Lung (tissue), 12 donors: ENCODE data around the gene ARHGAP8. TPM values are rescaled to one million over a fixed set of nuclear protein-coding genes. Genes with fewer than 3 reads are reported as not detected.

Source experiments
- ATAC-seq: fragments of 200-7000 bp; cut with Tn5 transposase; one replicate; pipeline ENCODE4 v1.9.1; 2020; ENCODE audit warnings: moderate number of reproducible peaks; ENCODE audit not compliant: insufficient read depth, low FRiP score
- DNase-seq, 3 donors: peaks; one replicate each; pipeline ENCODE4 v3.0.0-alpha.2; 2013 to 2017
- H3K27ac ChIP-seq, 2 donors: one replicate each; pipeline ENCODE4 v1.5.1; 2013; ENCODE audit warnings: mild to moderate bottlenecking in 2 of 2, moderate library complexity in 2 of 2, control low read depth in 1 of 2, inconsistent platforms in 1 of 2, low read depth in 1 of 2, low read length in 1 of 2
- H3K27me3 ChIP-seq, 3 donors: one replicate each; pipeline ENCODE4 v1.5.1; 2013; ENCODE audit warnings: low read length in 2 of 3; ENCODE audit not compliant: control insufficient read depth in 3 of 3, insufficient read depth in 3 of 3
- H3K36me3 ChIP-seq, 4 donors: one replicate each; pipeline ENCODE4 v1.5.1; 2013; ENCODE audit warnings: low read length in 4 of 4, mild to moderate bottlenecking in 1 of 4, moderate library complexity in 1 of 4; ENCODE audit not compliant: control insufficient read depth in 4 of 4, insufficient read depth in 4 of 4
- H3K4me1 ChIP-seq, 5 donors: one replicate each; pipeline ENCODE4 v1.5.1; 2013; ENCODE audit warnings: low read length in 5 of 5, mild to moderate bottlenecking in 2 of 5, moderate library complexity in 1 of 5; ENCODE audit not compliant: control insufficient read depth in 5 of 5, insufficient read depth in 5 of 5
- H3K4me3 ChIP-seq: one replicate; pipeline ENCODE4 v1.5.1; 2013; ENCODE audit warnings: mild to moderate bottlenecking, control low read depth, moderate library complexity
- H3K9ac ChIP-seq, 2 donors: one replicate each; pipeline ENCODE4 v1.5.1; 2013; ENCODE audit warnings: low read length in 2 of 2, control low read depth in 1 of 2; ENCODE audit not compliant: insufficient read depth in 1 of 2
- H3K9me3 ChIP-seq, 4 donors: one replicate each; pipeline ENCODE4 v1.5.1; 2013; ENCODE audit warnings: low read length in 3 of 4, mild to moderate bottlenecking in 1 of 4, moderate library complexity in 1 of 4; ENCODE audit not compliant: control insufficient read depth in 4 of 4, insufficient read depth in 3 of 4
- WGBS, 2 donors: extraction: QIAGEN DNeasy Blood & Tissue Kit; methylation state at CpG; one replicate each; pipeline ENCODE4 v1.1.7; 2013; 5-methylcytosine and 5-hydroxymethylcytosine counted together
- polyA plus RNA-seq, 2 donors: library from polyadenylated mRNA; stranded (reverse); fragments of 200-250 nt; gene quantifications; one replicate each; pipeline ENCODE4 v1.2.1, GENCODE V29; 2013
- total RNA-seq, 2 donors: library from RNA; depleted of rRNA in 1 of 2; stranded (reverse); fragments of >200 nt in 1 of 2; gene quantifications; one replicate each; pipeline ENCODE4 v1.2.1, GENCODE V29; 2014 to 2021
- TF ChIP-seq, protein P1 (sequence below): IDR thresholded peaks from 2 replicates; pipeline ENCODE4 v1.5.1; 2012; ENCODE audit warnings: mild to moderate bottlenecking; ENCODE audit errors: control extremely low read depth, extremely low read depth
- donor health status: control.
- donor health status: control.
- donor health status: Bipolar disorder and iron deficiency.
- donor health status: healthy.
- donor health status: DM: yes; HTN: yes; CAD: no.

Gene ARHGAP8
- total and polyA plus RNA-seq, 4 donors: 6.8 to 21.6 (median 16.5) TPM

DNA sequence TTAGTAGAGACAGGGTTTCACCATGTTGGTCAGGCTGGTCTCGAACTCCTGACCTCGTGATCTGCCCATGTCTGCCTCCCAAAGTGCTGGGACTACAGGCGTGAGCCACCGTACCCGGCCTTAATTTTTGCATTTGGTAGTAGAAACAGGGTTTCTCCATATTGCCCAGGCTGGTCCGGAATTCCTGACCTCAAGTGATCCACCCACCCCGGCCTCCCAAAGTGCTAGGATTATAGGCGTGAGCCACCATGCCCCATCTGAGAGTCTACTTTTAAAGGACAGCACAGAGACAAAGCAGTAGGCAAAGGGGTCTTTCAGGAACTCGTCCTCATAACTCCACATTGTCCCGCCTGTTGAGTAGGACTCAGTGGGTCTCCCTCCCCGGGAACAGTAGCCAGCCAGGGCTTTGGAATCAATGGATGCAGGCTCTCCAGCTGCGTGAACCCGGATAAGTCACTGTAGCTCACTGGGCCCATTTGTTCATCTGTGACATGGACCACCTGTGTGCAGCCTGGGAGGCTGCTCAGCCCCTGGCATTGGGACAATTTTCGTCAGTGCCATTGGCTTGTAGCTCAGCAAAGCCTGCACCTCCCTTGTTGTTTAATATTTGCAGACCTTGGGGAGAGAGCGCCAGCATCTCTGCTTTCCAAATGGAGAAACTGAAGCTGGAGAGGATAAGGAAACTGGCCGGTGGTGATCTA is 86.1 kb downstream of the ARHGAP8 start:
- 81 to 85% methylated on average over 16 of the region's 16 CpGs for WGBS, 2 donors
- no peak for ATAC-seq
- DNase-seq: peak; percentile 54 to 67 (median 60)

DNA sequence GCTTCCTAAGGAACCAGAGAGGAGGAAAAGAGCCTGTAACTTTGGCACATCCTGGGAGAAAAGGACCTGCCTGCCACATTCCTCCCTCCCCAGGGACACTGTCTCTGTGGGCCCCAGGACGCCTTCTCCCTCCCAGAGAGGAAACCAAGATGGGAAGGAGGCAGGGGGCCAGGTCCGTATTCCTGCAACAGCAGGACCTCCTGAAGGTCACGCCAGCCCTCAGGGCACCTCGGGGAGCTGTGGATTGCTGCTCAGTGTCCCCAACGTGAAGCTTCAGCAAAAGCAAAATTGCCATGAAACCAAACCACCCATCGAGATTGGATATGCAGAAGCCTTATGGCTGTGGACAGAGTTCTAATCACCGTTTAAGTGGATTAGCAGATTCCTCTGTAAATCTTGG is 86.7 kb downstream of the ARHGAP8 start:
- Histone ChIP-seq H3K4me3 (no peak overlapping the region), H3K4me1 (peaks cover 0 to 3% (median 0%) of the 10 kb centered on the region in 5 donors), H3K9me3 (peaks cover 0 to 7% (median 3%) of the 10 kb centered on the region in 4 donors), H3K27ac (no peak overlapping the region), H3K27me3 (no peaks in the 10 kb centered on the region), H3K36me3 (no peaks in the 10 kb centered on the region), H3K9ac (no peak overlapping the region)
- WGBS, 2 donors: 72 to 82% methylated on average over 7 of the region's 7 CpGs
- TF ChIP-seq, protein P1, sequence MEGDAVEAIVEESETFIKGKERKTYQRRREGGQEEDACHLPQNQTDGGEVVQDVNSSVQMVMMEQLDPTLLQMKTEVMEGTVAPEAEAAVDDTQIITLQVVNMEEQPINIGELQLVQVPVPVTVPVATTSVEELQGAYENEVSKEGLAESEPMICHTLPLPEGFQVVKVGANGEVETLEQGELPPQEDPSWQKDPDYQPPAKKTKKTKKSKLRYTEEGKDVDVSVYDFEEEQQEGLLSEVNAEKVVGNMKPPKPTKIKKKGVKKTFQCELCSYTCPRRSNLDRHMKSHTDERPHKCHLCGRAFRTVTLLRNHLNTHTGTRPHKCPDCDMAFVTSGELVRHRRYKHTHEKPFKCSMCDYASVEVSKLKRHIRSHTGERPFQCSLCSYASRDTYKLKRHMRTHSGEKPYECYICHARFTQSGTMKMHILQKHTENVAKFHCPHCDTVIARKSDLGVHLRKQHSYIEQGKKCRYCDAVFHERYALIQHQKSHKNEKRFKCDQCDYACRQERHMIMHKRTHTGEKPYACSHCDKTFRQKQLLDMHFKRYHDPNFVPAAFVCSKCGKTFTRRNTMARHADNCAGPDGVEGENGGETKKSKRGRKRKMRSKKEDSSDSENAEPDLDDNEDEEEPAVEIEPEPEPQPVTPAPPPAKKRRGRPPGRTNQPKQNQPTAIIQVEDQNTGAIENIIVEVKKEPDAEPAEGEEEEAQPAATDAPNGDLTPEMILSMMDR: no peak
- ATAC-seq (no peak), DNase-seq (no peak)

More for the DNA sequence above, 86.1 kb downstream of the ARHGAP8 start:
- Histone ChIP-seq H3K4me1 (peaks cover 0 to 3% (median 0%) of the 10 kb centered on the region in 5 donors), H3K27me3 (no peaks in the 10 kb centered on the region), H3K9me3 (peaks cover 0 to 7% (median 3%) of the 10 kb centered on the region in 4 donors), H3K27ac (no peak overlapping the region), H3K36me3 (no peaks in the 10 kb centered on the region), H3K9ac (no peak overlapping the region), H3K4me3 (no peak overlapping the region)
- TF ChIP-seq, protein P1: no peak

DNA sequence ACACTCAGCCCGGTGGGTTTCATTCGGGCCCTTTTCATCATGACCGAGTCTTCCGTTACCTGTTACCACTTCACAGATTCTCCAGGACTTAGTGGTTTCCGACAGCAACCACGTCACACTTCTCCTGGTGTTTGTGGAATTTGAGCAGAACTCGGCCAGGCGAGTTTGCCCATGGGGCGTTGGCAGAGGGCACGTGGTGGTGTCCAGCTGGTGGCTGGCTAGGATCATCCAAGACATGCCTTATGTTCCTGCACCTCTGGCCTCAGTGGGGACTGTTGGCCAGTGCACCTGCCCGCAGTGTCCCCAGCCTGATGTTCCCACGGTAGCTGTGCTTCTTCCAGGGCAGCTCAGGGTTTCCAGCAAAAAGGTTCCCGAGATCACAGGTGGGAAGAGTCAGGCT is 87.3 kb downstream of the ARHGAP8 start:
- peaks cover 0 to 9% (median 2%) of the 10 kb centered on the region in 4 donors for H3K9me3 ChIP-seq
- TF ChIP-seq, protein P1: no peak
- DNase-seq (no peak), ATAC-seq (no peak)
- no peak overlapping the region for H3K4me3 ChIP-seq
- H3K9ac ChIP-seq: no peak overlapping the region
- H3K27me3 ChIP-seq: no peaks in the 10 kb centered on the region
- no peak overlapping the region for H3K27ac ChIP-seq
- WGBS, 2 donors: 85 to 87% methylated on average over 13 of the region's 13 CpGs
- peaks cover 0 to 3% (median 0%) of the 10 kb centered on the region in 5 donors for H3K4me1 ChIP-seq
- H3K36me3 ChIP-seq: no peaks in the 10 kb centered on the region
